ENCODE data around the gene ASGR2.

DNA sequence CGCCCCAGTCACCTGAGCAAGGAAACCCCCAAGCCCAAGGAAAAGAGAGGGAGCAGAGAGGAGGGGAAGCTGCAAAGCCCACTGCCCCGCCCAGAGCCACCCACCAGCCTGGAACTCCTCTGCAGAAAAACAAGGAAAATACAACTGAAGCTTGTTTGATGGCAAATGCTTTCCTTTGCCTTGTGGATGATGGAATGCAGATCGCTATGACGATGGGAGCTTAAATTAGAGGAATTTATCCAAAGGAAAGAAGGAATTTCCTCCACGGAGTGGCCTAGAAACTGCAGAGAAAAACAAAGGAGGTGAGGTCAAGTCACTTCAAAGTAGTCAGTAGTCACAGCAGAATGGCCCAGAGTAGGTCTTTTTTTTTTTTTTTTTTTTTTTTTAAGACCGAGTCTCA, 31.5 kb upstream of the ASGR2 start:
- TF ChIP-seq, protein P1, sequence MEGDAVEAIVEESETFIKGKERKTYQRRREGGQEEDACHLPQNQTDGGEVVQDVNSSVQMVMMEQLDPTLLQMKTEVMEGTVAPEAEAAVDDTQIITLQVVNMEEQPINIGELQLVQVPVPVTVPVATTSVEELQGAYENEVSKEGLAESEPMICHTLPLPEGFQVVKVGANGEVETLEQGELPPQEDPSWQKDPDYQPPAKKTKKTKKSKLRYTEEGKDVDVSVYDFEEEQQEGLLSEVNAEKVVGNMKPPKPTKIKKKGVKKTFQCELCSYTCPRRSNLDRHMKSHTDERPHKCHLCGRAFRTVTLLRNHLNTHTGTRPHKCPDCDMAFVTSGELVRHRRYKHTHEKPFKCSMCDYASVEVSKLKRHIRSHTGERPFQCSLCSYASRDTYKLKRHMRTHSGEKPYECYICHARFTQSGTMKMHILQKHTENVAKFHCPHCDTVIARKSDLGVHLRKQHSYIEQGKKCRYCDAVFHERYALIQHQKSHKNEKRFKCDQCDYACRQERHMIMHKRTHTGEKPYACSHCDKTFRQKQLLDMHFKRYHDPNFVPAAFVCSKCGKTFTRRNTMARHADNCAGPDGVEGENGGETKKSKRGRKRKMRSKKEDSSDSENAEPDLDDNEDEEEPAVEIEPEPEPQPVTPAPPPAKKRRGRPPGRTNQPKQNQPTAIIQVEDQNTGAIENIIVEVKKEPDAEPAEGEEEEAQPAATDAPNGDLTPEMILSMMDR (conservative IDR thresholded peaks at IDR 0.05 in 1 of 2, IDR thresholded peaks at IDR 0.05 in 1 of 2; ENCODE audit: low read depth in 1 of 2, low read length in 2 of 2), result no peak
- TF ChIP-seq EZH2 (IDR thresholded peaks at IDR 0.05; ENCODE audit: low read length, missing control alignments), result no peak

Data from fibroblast of lung (primary cell).